HG03280 (cell line): ENCODE data around the gene CIDEC.
A peak's percentile ranks its signal among the peaks of the same experiment; 100 is the strongest.
"Not testable (repeated sequence)": the region's sequence is repeated elsewhere in the genome, so short reads cannot be mapped to it uniquely, and the experiment has no call there.

Experiments used
- ATAC-seq: cut with Tn5 transposase; IDR thresholded peaks from one replicate; pipeline ENCODE4 v1.9.1; 2021; ENCODE audit warnings: mild to moderate bottlenecking, moderate library complexity; ENCODE audit not compliant: unreplicated experiment

The CIDEC gene

DNA sequence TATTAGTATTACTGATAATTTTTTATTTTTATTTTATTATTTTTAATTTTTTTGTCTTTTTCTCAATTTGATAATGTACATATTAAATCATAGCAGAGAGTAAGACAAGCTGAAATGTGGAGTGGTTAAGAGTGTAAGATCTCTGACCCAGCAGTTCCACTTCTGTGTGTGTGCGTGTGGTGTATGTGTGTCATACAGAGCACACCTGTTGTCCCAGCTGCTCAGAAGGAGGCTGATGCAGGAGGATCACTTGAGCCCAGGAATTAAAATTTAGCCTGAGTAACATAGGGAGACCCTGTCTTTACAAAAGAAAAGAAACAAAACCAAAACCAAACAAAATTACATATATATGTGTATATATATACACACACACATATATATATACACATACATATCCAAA, 1.4 kb upstream of the CIDEC start:
- ATAC-seq = no peak

- no peak for ATAC-seq
Observed at GRCh38 chr3:9878700-9879099, 1.4 kb downstream of the CIDEC start.

DNA sequence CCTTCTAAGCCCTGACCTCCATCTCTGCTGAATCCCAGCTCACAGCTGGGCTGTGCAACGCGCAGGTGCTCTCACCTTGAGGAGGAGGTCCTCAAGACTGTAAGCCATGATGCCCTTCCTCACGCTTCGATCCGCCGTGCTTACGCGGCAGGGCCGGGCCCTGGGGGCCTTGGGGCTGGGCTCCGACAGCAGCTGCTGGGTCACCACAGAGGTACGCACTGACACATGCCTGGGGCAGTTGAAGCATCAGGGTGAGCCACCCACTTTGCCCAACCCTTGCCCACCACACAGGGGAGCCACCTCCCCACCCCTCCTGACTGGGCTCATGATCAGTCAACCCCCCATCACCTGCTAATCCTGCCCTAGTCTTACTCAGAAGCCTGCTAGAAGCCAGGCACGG, 3.1 kb downstream of the CIDEC start:
- no peak for ATAC-seq

DNA sequence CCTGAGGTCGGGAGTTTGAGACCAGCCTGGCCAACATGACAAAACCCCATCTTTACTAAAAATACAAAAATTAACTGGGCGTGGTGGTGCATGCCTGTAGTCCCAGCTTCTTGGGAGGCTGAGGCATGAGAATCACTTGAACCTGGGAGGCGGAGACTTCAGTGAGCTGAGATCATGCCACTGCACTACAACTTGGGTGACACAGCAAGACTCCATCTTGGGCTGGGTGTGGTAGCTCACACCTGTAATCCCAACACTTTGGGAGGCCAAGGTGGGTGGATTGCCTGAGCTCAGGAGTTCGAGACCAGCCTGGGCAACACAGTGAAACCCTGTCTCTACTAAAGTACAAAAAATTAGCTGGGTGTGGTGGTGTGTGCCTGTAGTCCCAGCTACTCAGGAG, 3.8 kb downstream of the CIDEC start:
- not testable (repeated sequence) for ATAC-seq

DNA sequence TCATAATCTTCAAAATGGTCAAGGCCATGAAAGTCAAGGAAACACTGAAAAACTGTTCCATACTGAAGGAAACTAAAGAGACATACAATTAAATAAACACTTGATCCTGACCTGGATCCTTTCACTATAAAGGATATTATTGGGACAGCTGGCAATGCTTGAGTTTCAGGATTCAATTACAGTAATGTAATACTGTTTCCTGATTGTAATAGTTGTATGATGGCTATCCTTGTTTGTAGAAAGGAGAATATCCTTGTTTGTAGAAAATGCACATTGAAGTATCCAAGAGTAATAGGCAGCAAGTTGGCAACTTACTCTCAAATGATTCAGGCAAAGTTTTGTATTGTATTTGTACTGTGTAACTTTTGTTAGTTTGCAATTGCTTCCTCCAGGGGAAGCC, 4.6 kb downstream of the CIDEC start:
- ATAC-seq = no peak

GRCh38 chr3:9872067-9872466, 8.0 kb downstream of the CIDEC start:
- not testable (repeated sequence) for ATAC-seq

DNA sequence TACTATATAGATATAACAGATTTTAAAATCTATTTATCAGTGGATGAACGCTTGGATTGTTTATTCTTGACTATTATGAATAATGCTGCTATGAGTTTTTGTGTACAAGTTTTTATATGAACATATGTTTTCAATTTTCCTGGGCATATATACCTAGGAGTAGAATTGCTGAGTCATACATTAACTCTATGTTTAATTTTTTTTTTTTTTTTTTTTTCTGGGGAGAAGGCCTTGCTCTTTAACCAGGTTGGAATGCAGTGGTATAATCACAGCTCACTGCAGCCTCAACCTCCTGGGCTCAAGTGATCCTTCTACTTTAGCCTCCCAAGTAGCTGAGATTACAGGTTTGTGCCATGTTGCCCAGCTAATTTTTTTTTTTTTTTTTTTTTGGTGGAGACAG, 9.1 kb downstream of the CIDEC start:
- ATAC-seq = no peak

DNA sequence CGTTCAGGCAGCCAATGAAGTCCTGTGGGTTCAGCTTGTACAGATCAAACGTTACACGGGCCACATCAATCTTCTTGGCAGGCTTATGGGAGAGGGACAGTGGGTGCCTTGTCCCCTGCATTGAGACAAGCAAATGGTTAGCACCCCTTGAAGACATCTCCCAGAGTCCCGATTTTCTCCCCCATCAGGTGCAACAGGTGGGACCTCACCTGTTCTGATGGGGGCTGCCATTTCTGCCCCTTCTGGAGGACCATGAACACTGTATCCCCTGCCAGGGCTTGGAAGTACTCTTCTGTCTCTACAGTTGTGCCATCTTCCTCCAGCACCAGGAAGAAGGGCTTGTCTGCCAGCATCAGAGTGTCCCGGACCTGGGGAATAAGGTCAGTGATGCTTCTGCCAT, 10.1 kb downstream of the CIDEC start:
- no peak for ATAC-seq

DNA sequence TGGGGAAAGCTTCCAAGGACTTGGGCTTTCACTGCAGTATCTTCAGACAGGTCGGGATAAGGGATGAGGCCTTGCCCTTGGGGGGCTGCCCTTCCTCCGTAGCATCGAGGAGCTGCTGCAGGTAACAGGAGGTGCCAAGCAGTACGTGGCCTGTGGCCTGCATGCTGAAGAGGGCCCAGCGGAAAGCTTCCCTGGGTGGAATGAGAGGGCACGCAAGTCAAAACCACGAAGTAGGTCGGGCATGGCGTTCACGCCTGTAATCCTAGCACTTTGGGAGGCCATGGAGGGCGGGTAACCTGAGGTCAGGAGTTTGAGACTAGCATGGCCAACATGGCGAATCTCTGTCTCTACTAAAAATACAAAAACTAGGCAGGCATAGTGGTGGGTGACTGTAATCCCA, 12.9 kb downstream of the CIDEC start:
- ATAC-seq = no peak

DNA sequence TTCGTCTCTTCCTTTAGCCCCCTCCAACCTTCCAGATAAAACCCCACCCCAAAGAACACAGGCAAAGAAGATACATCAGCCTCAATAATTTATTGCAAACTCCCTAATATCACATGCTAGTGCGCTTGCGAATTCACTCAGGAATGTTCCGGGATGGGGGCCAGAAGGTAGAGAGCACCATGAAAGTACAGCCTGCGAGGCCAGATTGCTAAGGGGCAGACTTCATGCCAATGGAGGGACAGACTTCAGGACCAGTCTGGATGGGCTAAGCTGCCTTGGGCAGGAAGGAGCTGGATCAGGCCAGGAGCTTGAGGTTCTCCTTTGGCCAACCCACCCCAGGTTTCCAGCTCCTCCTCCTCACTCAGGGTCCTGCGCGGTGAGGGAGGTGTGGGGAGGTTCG, 13.4 kb downstream of the CIDEC start:
- no peak for ATAC-seq

DNA sequence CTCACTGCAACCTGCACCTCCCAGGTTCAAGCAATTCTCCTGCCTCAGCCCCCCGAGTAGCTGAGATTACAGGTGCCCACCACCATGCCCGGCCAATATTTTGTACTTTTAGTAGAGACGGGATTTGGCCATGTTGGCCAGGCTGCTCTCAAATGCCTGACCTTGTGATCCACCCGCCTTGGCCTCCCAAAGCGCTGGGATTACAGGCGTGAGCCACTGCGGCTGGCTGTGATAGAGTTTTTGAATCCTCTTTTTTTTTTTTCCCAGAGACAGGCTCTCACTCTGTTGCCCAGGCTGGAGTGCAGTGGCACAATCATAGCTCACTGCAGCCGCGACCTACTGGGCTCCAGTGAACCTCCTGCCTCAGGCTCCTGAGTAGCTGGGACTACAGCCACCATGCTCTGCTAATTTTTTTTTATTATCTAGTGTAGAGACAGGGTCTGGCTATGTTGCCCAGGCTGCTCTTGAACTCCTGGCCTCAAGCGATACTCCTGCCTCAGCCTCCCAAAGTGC, 14.9 kb downstream of the CIDEC start:
- ATAC-seq = not testable (repeated sequence)

- ATAC-seq = no peak
Observed at GRCh38 chr3:9864200-9864927, 15.7 kb downstream of the CIDEC start.

DNA sequence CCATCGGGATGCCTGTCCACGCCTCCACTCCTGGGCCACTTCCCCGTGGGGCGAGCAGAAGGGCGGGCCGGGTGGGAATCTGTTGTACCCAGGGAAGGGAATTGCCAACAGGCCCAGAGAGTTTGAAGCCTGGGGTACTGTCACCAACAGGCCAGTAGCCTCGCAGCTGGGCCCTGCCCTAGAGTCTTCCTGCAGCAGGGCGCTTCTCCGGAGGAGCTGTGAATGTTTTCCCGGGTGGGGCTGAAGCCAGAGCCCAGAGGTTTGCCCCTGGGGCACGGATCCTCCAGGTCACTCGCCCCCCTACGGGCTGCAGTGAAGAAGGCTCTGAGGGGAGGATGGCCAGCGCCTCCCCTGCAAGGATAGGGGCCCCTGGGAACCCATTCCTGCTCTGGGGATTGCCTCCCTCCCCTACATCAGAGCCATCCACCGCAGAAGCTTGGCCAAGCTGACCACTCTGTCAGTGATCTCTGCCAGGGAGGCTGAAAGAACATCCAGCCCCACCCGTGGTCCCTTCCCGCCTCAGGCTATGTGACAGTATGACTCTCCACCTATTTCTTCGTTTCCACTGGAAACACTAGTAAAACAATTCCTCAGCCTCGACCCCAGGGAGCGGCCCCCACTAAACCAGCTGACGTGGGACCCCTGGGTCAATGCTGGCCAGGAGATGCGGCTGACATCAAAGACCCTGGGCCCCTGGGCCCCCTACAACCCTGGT, 16.8 kb downstream of the CIDEC start:
- ATAC-seq = no peak

DNA sequence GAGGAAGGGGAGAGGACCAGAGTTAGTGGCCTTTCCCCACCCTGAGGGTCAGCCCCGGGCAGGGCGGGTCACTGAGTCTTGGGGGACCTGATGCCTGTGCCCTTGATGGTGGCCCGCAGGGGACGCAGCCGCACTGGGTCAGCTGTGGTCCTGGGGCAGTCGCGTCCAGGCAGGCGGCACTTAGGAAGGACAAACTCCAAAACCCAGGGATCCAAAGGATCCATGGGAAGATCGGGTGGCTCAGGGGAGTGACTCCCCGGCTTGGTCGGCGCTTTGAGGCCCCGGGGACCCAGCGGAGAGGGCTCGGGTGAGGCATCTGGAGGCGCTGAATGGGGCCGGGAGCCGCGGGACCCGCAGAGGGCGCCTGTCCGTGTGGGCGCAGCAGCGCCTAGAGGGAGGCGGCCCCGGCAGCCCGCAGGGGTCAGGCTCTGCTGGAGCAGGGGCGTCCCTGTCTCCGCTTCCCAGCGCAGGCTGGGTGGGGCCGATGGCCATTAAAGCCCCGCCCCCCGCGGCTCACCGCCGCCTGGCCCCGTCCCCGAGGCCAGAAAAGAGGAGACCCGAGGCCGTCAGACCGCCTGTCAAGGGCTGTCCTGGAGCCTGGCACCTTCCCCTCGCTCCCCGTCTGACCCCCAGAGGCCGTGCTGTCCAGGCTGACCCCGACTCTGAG, 17.5 kb downstream of the CIDEC start:
- ATAC-seq = peak; percentile 47

GRCh38 chr3:9861626-9862130, 18.4 kb downstream of the CIDEC start:
- no peak for ATAC-seq

GRCh38 chr3:9861201-9861600, 18.9 kb downstream of the CIDEC start:
- no peak for ATAC-seq

DNA sequence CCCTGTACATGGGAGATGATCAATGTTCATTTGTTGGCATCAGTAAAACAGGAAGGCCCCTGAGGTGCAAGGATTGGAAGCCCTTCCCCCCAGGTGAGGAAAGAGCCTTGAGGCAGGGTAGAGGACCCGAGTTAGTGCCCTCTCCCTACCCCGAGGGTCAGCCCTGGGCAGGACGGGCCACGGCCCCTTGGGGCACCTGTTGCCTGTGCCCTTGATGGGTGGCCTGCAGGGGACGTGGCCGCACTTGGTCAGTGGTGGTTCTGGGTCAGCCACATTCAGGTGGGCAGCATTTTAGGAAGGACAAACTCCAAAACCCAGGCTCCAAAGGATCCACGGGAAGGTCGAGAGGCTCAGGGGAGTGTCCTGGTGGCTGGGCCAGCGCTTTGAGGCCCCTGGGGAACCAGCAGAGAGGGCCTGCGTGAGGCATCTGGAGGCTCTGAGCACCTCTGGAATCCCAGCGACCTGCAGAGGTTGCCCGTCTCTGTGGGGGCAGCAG, 20.5 kb downstream of the CIDEC start:
- no peak for ATAC-seq

- ATAC-seq = no peak
Observed at GRCh38 chr3:9855594-9855993, 24.5 kb downstream of the CIDEC start.

GRCh38 chr3:9854291-9854940, 25.6 kb downstream of the CIDEC start:
- not testable (repeated sequence) for ATAC-seq

- ATAC-seq = no peak
Observed at GRCh38 chr3:9852528-9852927, 27.5 kb downstream of the CIDEC start.

GRCh38 chr3:9851926-9852325, 28.1 kb downstream of the CIDEC start:
- ATAC-seq = not testable (repeated sequence)
